Activated effector memory CD4-positive, alpha-beta T cell treated with Interleukin-2 at 50 U/mL for 16 hours (primary cell): ENCODE data around the gene B4GALNT1.
"Not testable (repeated sequence)": the region's sequence is repeated elsewhere in the genome, so short reads cannot be mapped to it uniquely, and the experiment has no call there.

ENCODE experiments used
- DNase-seq: peaks from one replicate; pipeline ENCODE4 v3.0.0-alpha.2; 2020

B4GALNT1 gene

DNA sequence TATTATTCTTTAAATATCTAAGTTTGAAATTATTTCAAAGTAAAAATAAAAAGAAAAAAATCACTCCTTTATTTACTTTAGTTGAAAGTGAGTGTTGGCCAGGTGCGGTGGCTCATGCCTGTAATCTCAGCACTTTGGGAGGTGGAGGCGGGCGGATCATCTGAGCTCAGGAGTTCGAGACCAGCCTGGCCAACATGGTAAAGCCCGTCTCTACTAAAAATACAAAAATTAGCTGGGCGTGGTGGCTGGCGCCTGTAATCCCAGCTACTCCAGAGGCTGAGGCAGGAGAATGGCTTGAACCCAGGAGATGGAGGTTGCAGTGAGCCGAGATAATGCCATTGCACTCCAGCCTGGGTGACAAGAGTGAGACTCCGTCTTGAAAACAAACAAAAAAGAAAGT lies 3.7 kb upstream of the B4GALNT1 start:
- not testable (repeated sequence) for DNase-seq

DNA sequence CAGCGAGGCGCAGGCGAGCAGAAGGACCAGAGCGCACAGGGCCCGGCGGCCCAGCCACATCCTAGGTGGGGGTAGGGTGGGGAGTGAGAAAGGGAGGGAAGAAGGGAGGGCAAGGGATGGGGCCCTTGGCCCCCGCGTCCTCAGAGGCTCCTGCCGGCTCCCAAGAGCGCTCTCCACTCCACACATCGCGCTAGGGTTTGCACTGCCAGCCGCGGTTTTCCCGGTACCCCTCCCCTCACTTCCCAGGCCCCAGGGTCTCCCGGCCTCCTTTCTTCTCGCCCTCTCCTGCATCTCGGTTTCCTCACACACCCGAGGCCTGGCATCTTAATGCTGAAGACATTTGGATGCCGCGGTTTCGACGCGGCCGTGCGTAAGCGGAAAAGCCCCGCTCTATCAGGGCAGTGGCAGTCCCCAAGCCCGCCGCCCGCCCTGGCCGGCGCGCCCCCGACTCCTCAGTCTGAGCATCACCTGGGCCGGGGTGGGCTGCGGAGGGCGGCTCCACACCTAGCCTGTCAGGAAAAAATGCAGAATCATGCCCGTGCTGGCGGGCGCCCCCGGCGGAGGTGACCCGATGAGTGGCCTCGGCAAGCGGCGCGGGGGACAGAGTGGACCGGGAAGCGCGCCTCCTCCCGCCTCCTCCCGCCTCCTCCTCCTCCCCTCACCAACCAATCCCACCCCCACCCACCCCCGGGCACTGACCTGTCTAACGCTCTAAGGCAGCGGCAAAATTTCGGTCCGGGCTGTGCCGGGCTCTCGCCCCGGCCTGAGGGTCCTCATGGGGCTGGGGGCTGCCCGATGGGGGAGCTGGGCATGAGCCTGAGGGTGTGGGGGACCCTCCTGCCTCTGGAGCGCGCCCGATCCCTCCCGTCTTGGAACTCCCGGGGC lies 686 bp downstream of the B4GALNT1 start:
- DNase-seq: no peak

DNA sequence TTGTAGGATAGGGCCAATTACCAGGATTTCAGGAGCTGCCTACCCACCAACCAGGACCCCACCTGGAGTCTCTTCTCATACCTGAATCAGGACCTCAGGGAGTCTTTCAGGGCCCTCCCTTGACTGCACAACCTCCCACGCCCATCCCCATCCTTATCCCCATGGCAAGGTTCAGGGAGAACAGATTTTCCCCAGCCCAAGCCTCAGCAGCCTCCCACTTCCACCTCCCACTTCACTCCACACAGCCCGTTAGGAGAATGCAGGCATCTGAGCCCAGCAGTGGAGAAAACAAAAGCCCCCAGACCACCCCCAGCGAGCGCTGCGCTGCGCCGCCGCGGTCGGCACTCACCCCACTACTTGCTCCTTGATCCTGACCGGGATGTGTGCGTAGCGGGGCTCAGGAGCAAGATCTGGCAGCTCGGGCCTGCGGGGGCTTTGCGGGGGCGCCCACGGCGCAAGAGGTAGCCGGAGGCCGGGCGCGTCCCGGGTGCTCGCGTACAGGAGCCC lies 1.4 kb downstream of the B4GALNT1 start:
- no peak for DNase-seq

DNA sequence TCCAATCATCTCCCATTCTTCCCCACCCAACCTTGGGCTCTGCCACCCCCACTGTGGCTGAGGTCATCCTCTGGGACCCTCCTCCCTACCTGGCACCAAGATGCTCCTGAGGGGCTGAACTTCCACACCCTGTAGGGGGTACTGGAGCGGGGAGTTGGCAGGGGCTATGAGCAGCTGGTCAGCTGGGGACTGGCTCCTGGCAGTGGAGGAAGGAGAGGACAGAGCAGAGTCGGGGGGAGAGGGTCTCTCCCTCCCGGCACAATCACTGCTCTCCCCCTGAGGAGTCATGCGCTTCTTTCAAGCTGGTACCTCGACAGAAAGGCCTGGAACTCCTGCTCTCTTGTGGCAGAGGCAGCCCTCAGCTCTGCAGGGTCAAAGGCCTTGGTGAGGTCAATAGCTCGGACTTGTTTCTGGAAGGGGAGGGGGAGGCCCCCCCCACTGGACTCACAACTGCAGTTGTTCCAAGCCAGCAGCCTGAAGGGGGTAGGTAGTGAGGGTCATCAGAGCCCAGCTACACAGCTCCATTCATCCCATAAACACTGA lies 2.0 kb downstream of the B4GALNT1 start:
- DNase-seq: no peak

DNA sequence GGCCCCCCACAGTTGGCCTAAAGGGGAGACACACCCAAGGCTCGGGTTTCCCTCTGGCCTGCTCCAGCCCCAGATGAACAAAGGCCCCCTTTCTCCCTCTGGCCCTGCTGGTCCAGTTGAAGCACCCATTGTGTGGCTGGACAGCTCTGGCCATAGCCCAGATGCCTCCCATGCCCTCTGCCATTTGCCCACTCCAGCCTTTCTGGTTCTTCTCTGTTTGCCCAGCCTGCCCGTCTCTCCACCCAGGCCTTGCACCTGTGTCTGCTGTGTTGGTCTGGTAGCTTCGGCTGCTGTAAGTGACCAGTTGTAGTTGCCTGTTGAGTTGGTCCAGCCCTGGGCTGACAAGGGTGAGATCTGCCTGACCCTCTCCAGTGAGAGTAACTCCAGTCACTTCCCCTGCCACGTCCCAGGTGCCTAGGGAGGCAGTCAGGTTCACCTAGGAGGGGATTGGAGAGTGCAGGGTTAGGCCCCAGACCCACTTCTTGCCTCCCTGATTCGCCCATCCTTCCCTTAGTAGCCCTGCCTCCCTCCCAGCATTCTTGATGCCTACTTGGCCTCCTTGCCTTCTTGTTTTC lies 3.0 kb downstream of the B4GALNT1 start:
- no peak for DNase-seq

DNA sequence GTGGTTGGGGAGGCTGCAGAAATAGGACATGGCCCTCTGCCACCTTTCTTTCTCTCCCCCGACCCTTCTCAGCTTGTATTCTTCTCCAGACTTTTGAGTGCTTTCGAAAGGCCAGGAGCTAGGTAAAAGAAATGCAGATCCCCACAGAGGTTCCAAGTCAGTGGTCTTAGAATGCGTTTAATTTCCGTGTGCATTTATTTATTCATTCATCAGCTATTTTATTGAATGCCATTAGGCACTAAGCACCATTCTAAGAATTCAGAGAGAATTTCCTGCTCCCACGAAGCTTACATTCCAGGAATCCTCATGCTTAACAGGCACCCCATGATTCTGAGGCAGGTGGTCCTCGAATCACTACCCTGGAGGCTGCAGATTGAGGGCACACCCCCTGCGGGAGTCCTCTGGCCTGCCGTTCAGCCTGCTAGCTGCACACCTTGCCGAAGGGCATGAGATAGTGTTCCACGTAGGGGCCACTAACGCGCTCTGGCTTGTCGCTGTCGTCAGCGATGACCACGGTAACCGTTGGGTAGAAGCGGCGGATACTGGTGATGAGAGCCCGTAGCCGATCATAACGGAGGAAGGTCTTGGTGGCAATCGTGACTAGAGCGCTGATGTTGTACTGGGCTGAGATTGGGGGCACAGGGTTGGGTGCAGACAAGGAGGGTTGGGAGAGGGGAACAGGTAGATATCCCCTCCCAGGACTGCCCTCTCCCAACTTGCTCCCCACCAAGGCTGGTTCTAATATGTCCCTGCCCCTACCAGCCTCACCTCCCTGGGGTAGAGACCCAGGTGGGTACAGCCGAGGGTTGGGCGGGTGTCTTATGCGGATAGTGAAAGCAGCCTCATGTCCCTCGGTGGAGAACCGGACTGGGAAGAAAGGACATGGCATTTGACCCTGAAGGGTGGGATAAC lies 4.5 kb downstream of the B4GALNT1 start:
- no peak for DNase-seq

DNA sequence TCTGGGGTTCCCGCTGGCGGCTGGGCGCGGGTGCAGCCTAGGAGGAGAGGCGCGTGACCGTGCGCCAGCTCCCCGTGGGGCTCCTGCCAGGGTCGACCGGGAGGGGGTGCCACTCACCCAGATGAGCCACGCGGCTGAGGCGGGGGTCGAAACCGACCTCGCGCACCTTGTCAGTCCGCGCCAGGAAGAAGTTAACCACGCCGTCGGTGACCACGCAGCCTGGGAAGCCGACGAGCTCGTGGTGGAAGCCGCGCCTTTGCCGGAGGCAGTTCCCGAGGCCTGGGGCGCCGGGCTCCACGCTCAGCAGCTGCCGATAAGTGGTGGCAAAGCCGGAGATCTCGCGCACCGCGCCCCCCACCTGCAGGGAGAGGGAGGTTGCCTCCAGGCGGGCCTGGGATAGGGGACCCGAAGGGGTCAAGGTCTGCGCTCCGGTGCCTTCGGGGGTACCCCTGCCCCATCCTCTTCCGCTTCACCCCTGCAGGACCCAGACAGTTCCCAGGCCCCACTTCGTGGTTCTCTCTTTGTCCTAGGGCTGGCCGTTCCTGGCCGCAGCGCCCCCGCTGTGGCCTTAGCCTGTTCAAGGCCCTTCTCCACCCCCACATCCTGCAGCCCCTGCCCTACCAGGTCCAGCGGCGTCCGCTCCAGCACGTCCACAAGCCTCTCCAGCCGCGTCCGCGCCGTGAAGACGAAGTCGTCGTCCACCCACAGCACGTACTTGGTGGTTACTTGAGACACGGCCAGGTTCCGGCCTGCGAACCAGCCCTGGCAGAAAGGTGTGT lies 5.3 kb downstream of the B4GALNT1 start:
- DNase-seq: no peak

DNA sequence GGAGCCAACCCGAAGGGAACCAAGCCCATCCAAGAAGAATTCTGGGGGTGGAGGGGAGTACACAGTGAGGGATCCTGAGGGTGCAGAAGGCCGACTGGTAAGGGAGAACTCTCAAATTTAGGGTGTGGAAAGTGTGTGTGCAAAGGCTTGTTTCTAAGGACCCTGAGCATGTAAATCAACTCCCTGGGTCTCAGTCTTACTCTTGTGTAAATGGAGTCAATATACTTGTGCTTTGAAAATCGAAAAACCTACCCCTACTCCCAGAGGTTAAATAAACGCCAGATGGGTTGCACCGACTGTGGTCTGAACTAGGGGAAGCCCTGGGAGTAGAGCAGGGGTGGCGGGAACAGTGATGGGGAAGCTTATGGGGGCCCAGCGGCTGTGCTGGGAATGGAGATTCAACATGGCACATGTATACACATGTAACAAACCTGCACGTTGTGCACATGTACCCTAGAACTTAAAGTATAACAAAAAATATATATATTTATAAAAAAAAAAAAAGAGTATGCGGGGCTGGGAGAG lies 6.0 kb downstream of the B4GALNT1 start:
- DNase-seq: no peak

DNA sequence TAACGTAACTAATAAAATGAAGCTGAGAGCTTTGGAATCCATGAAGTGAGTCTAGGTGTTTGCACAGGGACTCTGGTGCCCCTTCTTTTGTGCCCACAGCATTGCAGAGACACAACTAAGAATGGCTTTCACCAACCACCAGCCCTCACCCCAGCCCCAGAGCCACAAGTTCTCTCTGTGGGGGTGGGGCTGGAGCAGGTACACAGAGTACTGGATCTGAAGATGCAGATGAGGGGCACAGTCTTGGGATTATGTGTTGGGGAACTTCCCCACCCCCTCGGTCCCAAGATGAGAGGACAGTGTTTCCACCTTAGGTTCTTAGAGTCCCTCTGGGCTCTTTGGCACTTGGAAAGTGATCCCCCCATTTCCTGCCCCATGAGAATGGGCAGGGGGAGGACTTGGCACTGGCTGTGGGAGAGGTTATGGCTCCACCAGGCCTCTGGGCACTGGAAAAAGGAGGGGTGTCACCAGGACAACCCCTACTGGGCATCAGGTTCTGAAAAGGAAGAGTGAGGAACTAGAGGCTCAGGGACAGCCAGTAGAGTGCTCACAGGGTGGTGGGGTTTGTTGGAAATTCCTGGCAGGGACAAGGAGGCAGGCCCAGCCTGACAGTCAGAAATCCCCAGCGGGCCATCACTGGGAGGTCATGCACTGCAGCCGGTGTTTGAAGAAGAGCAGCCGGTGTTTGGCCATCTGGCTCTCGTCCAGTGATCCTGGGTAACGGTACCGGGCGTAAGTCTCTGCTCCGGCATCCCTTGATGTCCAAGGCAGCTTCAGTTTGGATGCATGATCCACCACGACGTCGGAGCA lies 6.7 kb downstream of the B4GALNT1 start:
- DNase-seq: no peak

DNA sequence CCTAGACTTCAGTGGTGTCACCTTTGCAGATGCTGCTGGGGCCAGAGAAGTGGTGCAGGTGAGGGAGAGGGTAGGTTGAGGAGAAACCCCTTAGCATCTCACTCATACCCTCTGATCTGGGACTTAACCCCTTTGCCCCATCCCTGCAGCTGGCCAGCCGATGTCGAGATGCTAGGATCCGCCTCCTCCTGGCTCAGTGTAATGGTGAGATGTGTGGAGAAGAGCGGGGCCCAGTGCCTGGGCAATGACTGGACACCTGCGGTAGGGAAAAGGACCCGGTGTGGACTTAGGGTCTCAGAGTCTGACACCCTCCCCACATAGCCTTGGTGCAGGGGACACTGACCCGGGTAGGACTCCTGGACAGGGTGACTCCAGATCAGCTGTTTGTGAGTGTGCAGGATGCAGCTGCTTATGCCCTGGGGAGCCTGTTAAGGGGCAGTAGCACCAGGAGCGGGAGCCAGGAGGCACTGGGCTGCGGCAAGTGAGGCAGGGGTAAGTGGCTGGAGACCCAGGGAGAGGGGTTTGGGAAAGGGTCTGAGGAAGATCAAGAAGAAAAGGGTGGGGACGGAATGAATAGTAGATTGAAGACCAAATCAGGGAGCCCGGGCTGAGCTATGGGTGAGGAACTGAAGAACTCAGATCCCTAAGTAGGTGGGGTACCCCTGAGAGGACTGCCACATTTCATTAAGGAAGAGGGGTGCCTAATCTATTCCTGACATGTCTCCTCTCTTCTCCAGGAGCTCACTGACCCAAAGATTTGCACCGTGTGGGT lies 7.6 kb downstream of the B4GALNT1 start:
- no peak for DNase-seq

DNA sequence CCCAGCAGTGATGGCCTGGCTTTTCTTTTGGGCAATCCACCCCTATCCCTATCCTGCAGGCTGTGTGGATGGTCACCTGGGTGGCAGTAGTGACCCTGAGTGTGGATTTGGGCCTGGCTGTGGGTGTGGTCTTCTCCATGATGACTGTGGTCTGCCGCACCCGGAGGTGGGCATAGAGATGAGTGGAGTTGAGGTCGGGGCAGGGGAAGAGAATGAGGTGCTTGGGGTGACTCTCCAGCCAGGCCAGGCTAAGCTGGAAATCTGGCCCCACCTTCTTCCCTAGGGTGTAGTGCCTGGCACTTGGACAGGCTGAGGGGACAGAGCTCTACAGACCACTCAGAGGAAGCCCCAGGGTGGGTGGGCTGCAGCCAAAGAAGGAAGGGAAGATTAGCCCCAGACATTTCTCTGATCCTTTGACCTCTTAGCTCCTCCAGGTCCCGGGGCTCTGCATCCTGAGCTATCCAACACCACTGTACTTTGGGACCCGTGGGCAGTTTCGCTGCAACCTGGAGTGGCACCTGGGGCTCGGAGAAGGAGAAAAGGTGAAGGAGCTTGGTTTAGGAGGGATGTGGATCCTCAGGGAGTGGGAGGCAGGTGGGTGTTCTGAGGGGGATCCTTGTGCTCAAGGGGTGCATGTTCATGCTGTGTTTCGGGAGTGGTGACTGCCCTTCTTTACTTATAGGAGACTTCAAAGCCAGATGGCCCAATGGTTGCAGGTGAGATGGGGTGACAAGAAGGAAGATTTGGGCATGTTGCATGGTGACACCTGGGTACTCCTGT lies 8.4 kb downstream of the B4GALNT1 start:
- DNase-seq: no peak

DNA sequence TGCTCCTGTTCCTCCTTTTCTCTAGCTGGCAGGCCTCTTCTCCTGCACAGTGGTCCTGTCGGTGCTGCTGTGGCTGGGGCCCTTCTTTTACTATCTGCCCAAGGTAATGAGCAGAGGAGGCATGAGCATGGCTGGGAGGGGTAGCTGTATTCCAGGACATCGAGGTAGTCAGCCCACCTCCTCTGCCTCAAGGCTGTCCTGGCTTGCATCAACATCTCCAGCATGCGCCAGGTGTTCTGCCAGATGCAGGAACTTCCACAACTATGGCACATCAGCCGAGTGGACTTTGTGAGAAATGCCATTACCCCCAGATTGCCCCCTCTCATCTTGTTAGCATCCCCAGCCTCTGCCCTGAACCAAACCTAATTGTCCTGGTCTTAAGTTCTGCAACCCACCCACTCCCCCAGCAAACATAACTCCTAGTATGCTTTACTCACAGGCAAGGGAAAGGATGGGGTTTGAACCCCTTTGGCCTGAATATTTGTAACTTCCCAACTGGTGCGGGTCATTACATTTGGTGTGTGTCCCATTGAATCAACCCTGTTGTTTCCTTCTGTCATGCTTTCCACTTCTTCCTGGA lies 9.1 kb downstream of the B4GALNT1 start:
- no peak for DNase-seq

DNA sequence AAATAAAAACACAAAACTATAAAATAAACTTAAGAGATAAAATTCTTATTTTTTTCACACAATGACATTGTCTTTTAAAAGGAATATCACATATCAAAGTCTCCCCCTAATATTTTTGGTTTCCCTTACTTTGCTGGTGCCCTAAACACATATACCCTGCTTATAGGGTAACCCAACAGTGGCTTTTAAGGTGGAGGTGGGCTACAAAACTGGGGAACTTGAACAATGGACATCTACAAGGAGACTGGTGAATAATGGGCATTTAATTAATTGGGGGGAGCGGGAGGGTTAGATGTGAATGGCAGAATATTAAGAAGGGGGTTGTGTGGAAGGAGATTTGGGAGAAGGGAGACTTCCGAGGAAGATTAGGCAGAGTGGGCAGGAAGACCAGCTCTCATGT lies 9.6 kb downstream of the B4GALNT1 start:
- no peak for DNase-seq

DNA sequence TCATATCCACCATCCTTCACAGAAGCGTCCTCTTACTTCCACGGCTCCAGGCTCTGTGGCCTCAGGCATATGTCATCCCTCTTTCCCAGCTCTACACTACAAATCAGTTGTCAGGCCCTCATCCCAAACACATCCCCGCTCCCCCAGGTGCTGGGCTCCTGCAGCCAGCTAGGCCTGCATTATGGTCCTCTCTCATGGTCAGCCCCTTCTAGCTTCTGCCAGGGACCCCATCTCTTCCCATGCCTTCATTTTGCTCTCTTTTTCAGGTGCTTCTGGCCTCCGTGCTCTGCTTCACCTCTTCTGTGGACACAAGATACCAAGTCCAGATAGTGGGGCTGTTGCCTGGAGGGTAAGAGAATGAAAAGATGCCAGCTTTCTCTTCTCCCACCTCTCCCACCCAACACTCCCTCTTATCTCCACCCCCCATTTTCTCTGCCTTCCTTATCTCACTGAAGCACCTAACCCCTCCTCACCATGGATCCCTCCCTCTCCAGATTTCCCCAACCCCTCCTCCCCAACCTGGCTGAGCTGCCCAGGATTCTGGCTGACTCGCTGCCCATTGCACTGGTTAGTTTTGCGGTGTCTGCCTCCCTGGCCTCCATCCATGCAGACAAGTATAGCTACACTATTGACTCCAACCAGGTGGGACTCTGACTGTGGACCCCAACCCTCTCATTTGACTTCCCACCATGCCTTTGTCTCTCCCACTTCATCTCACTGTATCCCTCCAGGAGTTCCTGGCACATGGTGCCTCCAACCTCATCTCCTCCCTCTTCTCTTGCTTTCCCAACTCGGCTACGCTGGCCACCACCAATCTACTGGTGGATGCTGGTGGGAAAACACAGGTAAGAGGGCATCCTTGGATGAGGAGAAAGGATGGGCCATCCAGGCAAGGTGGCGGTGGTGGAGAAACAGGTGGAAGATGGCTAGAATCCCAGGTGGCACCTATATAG lies 10.4 kb downstream of the B4GALNT1 start:
- no peak for DNase-seq

DNA sequence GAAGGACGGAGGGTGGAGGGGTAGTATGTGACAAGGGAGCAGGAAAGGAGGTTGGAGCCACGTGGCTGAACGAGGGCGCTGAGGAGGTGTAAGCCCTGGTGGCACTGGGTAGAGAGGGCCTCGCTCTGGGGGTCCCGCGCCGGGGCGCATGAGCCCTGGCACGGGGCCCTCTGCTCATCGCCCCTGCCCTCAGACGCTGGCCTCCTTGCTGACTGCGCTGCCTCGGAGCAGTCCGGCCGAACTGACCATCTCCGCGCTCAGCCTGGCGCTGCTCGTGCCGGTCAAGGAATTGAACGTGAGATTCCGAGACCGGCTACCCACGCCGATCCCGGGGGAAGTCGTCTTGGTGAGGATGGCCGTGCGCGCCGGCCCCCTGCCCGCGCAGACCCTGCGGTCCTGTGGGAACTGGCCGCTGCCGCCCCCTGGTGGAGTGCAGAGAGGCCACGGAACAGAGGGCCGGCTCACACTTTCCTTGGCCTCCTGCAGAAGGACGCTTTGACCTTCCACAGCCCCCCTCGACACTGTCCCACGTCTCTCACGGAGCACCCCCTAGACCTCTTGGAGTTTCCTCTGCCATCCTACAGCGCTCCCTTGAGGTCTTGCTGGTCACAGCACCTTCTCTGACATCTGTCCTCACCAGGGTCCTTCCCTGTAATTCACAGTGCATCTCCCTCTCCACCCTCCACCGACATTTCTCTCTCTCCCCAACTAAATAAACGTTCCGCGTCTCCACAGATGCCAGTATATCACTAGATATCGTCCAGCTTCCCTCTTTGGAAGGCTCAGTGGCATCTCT lies 11.3 kb downstream of the B4GALNT1 start:
- DNase-seq: peak; percentile 29

DNA sequence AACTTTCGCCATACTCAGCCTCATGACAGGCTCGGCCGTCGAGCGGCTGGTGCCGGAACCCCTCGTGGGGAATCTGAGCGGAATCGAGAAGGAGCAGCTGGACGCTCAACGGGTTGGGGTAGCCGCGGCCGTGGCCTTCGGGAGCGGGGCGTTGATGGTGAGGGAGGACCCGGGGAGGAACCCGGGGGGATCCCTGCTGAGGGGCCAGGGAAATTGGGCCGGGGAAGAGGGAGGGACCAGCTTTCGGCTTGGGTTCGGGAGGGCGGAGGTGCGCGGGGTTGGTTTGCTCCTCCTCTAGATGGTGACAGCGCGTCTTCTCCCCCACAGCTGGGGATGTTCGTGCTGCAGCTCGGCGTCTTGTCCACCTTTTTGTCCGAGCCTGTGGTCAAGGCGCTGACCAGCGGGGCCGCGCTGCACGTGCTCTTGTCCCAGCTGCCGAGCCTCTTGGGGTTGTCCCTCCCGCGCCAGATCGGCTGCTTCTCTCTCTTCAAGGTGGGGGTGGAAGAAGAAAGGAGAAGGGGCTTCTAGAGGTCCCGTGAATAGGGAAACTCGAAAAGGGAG lies 12.0 kb downstream of the B4GALNT1 start:
- no peak for DNase-seq
